HG02840 (cell line): Measurements from ENCODE around the gene SLC1A6.
"Not testable (repeated sequence)": the region's sequence is repeated elsewhere in the genome, so short reads cannot be mapped to it uniquely, and the experiment has no call there.

Source experiments
- ATAC-seq: cut with Tn5 transposase; IDR thresholded peaks from one replicate; pipeline ENCODE4 v1.9.1; 2021; ENCODE audit warnings: mild to moderate bottlenecking, moderate library complexity, moderate number of reproducible peaks; ENCODE audit not compliant: unreplicated experiment, low FRiP score

Gene SLC1A6

GRCh38 chr19:14979476-14980255, at the start of gene SLC1A6:
Gene SLC1A6 (minus strand): TSS chr19:14979864. CDS start chr19:14972910, 6,954 bp downstream.
- no peak for ATAC-seq

GRCh38 chr19:15028490-15028889, 48.8 kb upstream of the SLC1A6 start:
- no peak for ATAC-seq

GRCh38 chr19:15025217-15025616, 45.6 kb upstream of the SLC1A6 start:
- ATAC-seq, result no peak

- no peak for ATAC-seq
Measured at GRCh38 chr19:15022752-15023151, 43.1 kb upstream of the SLC1A6 start.

GRCh38 chr19:15021286-15022007, 41.8 kb upstream of the SLC1A6 start:
- no peak for ATAC-seq

GRCh38 chr19:15018836-15019235, 39.2 kb upstream of the SLC1A6 start:
- not testable (repeated sequence) for ATAC-seq

GRCh38 chr19:15015946-15016542, 36.4 kb upstream of the SLC1A6 start:
- no peak for ATAC-seq

GRCh38 chr19:15014579-15014978, 34.9 kb upstream of the SLC1A6 start:
- no peak for ATAC-seq

- no peak for ATAC-seq
Measured at GRCh38 chr19:15010501-15011300, 31.0 kb upstream of the SLC1A6 start.

GRCh38 chr19:15008308-15008707, 28.6 kb upstream of the SLC1A6 start:
- ATAC-seq, result no peak

GRCh38 chr19:14997981-14998380, 18.3 kb upstream of the SLC1A6 start:
- ATAC-seq, result no peak

GRCh38 chr19:14992780-14993179, 13.1 kb upstream of the SLC1A6 start:
- ATAC-seq, result no peak

- no peak for ATAC-seq
Measured at GRCh38 chr19:14985133-14985532, 5.5 kb upstream of the SLC1A6 start.

GRCh38 chr19:14978161-14978776, 1.4 kb downstream of the SLC1A6 start:
- no peak for ATAC-seq

GRCh38 chr19:14977128-14977527, 2.5 kb downstream of the SLC1A6 start:
- ATAC-seq, result no peak

GRCh38 chr19:14974488-14974887, 5.2 kb downstream of the SLC1A6 start:
- ATAC-seq, result no peak

GRCh38 chr19:14972676-14973075, 7.0 kb downstream of the SLC1A6 start:
- ATAC-seq, result no peak

GRCh38 chr19:14971474-14971873, 8.2 kb downstream of the SLC1A6 start:
- ATAC-seq, result no peak

GRCh38 chr19:14968247-14968646, 11.4 kb downstream of the SLC1A6 start:
- ATAC-seq, result no peak
